Psoas muscle (tissue), 8 donors: Measurements from ENCODE around the gene PHF12. TPM values are rescaled to one million over a fixed set of nuclear protein-coding genes. Genes with fewer than 3 reads are reported as not detected.

Experiments used
- ATAC-seq, 4 donors: fragments of 200-7000 bp; cut with Tn5 transposase; one replicate each; pipeline ENCODE4 v1.9.1; 2020; ENCODE audit warnings: moderate library complexity in 3 of 4, mild to moderate bottlenecking in 2 of 4
- DNase-seq, 2 donors: peaks; one replicate each; pipeline ENCODE4 v3.0.0-alpha.2; 2020
- H3K27ac ChIP-seq: fragments of 200-600 bp; one replicate; pipeline ENCODE4 v1.8.0; 2022
- H3K27me3 ChIP-seq, 3 donors: fragments of 200-600 bp in 1 of 3; one replicate each; pipeline versions ENCODE4 v1.6.1 to v1.8.0; 2013 to 2022; ENCODE audit warnings: low read length in 2 of 3, mild to moderate bottlenecking in 2 of 3, moderate library complexity in 1 of 3; ENCODE audit not compliant: insufficient read depth in 3 of 3
- H3K36me3 ChIP-seq, 2 donors: fragments of 200-600 bp in 1 of 2; one replicate each; pipeline versions ENCODE4 v1.6.1 to v1.8.0; 2013 to 2022; ENCODE audit warnings: low read depth in 1 of 2, mild to moderate bottlenecking in 1 of 2, moderate library complexity in 1 of 2; ENCODE audit not compliant: insufficient read depth in 1 of 2
- H3K4me1 ChIP-seq: fragments of 200-600 bp; one replicate; pipeline ENCODE4 v1.8.0; 2022
- H3K4me3 ChIP-seq: fragments of 200-600 bp; one replicate; pipeline ENCODE4 v1.8.0; 2022; ENCODE audit warnings: mild to moderate bottlenecking
- H3K9me3 ChIP-seq: fragments of 200-600 bp; one replicate; pipeline ENCODE4 v1.8.0; 2022
- WGBS, 3 donors: extraction: QIAGEN DNeasy Blood & Tissue Kit; methylation state at CpG; one replicate each; pipeline versions ENCODE4 v1.1.6 to v1.1.7; 2013; 5-methylcytosine and 5-hydroxymethylcytosine counted together
- intact Hi-C, 2 donors: fragments of 100-400 bp; cut with DNase I; formaldehyde crosslinking; loops; one replicate each; pipeline versions ENCODE4 v1.11.0 to v1.14.2; 2022
- polyA plus RNA-seq, 3 donors: library from polyadenylated mRNA; stranded (reverse); fragments of 200-250 nt; gene quantifications; one replicate each; pipeline ENCODE4 v1.2.3, GENCODE V29; 2013
- total RNA-seq, 4 donors: library from RNA; stranded (reverse); fragmentation: NEBNext Ultra II Directional in 2 of 4; extraction: Animal tissue kit (Norgen Biotek cat#: 25700) in 2 of 4; gene quantifications; one replicate each; pipeline versions ENCODE4 v1.2.1 to v1.2.4, GENCODE V29; 2021 to 2023
- TF ChIP-seq, protein P1 (sequence below): fragments of 200-600 bp; IDR thresholded peaks from one replicate; pipeline ENCODE4 v1.8.0; 2022; ENCODE audit warnings: antibody characterized with exemption
- donor health status: healthy with polysubstance abuse.
- donor health status: DM: no; HTN: no; CAD: no; lungs with moderate emphysema.
- donor health status: Bipolar disorder and iron deficiency.
- donor health status: healthy.
- donor health status: DM: yes; HTN: yes; CAD: no.
- donor health status: DM: no; HTN: no; CAD: no.
- donor health status: DM: no; HTN: no; CAD: no.
- donor health status: DM: yes; HTN: yes; CAD: no.

Gene PHF12
- total and polyA plus RNA-seq, 7 donors, result 7.3 to 28.6 (median 22.3) TPM

DNA sequence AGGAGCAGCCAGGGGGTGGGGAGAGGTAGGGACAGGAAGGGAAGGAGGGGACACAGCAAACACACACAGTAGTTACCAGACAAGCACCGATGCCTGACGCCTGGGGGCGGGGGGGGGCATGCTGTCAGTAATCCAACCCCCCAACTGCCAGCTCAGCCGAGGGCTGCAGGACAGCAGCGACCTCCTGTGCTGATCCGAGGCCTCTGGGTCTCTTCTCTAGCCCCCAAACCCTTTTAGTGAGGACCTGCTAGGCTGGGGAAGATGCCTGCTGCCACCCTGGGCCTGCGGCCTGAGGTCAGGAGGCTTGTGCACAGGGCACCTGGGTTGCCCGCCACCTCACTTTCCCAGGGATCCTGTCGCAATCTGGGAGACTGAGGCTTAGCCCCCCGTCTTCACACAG is 65.4 kb downstream of the PHF12 start:
- 85 to 90% (median 85%) methylated on average over 10 of the region's 10 CpGs for WGBS, 3 donors
- TF ChIP-seq, protein P1, sequence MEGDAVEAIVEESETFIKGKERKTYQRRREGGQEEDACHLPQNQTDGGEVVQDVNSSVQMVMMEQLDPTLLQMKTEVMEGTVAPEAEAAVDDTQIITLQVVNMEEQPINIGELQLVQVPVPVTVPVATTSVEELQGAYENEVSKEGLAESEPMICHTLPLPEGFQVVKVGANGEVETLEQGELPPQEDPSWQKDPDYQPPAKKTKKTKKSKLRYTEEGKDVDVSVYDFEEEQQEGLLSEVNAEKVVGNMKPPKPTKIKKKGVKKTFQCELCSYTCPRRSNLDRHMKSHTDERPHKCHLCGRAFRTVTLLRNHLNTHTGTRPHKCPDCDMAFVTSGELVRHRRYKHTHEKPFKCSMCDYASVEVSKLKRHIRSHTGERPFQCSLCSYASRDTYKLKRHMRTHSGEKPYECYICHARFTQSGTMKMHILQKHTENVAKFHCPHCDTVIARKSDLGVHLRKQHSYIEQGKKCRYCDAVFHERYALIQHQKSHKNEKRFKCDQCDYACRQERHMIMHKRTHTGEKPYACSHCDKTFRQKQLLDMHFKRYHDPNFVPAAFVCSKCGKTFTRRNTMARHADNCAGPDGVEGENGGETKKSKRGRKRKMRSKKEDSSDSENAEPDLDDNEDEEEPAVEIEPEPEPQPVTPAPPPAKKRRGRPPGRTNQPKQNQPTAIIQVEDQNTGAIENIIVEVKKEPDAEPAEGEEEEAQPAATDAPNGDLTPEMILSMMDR, result no peak
- Histone ChIP-seq H3K27me3 (no peaks in the 10 kb centered on the region), H3K36me3 (peaks cover 5 to 63% of the 10 kb centered on the region in 2 donors), H3K9me3 (no peaks in the 10 kb centered on the region), H3K27ac (no peak overlapping the region), H3K4me1 (no peaks in the 10 kb centered on the region), H3K4me3 (no peak overlapping the region)
- no peak for ATAC-seq
- no peak for DNase-seq
- intact Hi-C loops, result no loop called here

DNA sequence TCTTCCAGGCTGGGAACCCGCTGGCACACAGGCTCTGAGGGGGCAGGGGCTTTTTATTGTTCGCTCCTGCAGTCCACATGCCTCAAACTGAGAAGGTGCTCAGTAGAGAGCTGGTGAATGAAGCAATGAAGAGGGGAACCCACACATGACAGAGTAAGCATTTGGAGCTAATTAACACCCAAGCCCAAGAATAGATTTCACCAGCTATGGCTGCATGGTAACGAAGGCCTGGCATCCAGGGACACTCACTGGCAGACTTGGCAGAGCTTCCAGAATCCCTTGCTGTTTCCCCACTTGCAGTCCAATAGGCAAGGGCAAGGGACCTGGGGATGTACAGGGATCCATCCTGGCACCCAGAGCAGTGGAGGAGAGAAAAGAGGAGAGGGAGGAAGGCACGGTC is 66.0 kb downstream of the PHF12 start:
- no peak overlapping the region for H3K27ac ChIP-seq
- intact Hi-C loops, result no loop called here
- no peaks in the 10 kb centered on the region for H3K9me3 ChIP-seq
- no peak for DNase-seq
- TF ChIP-seq, protein P1, result no peak
- H3K36me3 ChIP-seq, result peaks cover 5 to 69% of the 10 kb centered on the region in 2 donors
- no peaks in the 10 kb centered on the region for H3K4me1 ChIP-seq
- no peak overlapping the region for H3K4me3 ChIP-seq
- no peaks in the 10 kb centered on the region for H3K27me3 ChIP-seq
- WGBS, 3 donors, result 90 to 91% (median 90%) methylated on average over 4 of the region's 4 CpGs
- ATAC-seq, result no peak

DNA sequence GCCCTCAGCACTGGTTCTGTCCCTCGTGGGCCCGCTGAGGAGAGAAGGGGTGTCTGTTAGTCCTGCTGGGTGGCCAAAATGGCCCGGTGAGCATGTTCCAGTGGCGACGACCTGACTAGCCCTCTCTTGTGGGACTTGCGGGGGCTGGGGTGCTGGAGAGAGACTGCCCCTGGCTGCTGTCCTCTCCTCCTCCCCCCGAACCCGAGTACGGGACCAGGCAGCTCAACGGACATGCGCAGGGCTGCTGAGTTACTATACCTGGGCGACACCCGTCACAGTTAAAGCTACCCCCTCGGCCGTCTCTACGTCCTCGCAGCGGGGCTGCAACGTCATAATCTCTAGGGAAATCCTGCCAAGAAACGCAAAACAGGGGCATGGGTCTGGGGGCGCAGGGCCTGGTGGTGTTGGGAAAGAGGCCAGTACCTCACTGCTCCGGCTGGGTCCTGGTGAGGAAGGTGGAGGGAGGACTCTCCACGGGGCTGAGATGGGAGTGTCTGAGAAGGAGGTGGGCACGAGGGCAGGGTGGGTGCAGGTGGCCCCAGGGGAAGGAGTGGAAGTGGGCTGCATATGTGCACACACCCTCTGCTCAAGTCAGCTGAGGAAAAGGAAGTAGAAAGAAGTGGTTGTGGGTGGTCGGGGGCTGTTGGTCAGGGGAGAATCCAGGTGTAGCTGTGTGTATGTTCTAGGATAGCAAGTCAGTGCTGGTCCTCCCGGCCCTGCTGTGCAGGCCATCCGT is 67.2 kb downstream of the PHF12 start:
- no peak for ATAC-seq

DNA sequence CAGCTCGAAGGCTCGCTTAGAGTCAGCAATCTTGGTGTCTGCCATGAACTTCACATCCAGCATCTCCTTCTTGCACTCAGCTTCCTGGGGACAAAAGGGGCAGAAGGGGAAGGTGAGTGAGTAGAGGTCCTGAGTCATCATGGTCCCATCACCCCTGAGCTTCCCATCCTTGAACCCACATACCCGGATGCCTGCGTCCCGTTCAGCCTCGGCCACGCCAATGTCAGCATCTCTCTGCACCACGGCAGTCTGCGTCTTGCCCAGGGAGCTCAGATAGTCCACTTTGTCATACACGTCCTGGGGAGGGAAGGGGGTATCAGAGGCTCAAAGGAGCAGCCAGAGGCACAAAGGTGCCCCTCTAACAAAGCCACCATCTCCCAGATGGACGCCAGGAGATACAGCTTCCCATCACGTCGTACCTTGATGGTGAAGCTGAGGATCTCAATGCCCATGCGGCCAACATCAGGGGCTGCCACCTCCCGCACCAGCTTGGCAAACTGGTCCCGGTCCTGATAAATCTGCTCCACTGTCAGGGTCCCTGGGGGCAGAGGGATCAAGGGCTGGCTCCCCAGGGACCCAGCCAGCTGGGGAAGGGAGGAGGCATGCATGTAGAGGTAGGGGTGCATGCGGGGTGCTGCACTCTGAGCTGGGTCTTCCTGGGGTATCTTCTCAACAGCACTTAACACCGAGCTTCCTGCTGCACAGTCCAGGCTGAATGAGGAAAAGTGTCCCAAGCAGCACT is 69.0 kb downstream of the PHF12 start:
- ATAC-seq, result no peak

More for the DNA sequence above, 67.2 kb downstream of the PHF12 start:
- 87 to 91% (median 90%) methylated on average over 24 to 27 of the region's 27 CpGs for WGBS, 3 donors
- no peak overlapping the region for H3K4me3 ChIP-seq
- H3K27me3 ChIP-seq, result no peaks in the 10 kb centered on the region
- H3K27ac ChIP-seq, result no peak overlapping the region
- H3K4me1 ChIP-seq, result no peaks in the 10 kb centered on the region
- intact Hi-C loops, result no loop called here
- H3K9me3 ChIP-seq, result no peaks in the 10 kb centered on the region
- H3K36me3 ChIP-seq, result peaks cover 5 to 81% of the 10 kb centered on the region in 2 donors
- no peak for DNase-seq
- TF ChIP-seq, protein P1, result no peak

More for the DNA sequence above, 69.0 kb downstream of the PHF12 start:
- Histone ChIP-seq H3K4me1 (no peaks in the 10 kb centered on the region), H3K9me3 (no peaks in the 10 kb centered on the region), H3K27ac (no peak overlapping the region), H3K4me3 (no peak overlapping the region), H3K36me3 (peaks cover 5 to 80% of the 10 kb centered on the region in 2 donors), H3K27me3 (no peaks in the 10 kb centered on the region)
- TF ChIP-seq, protein P1, result no peak
- DNase-seq, result no peak
- intact Hi-C loops, result no loop called here
- 90 to 91% (median 90%) methylated on average over 18 of the region's 18 CpGs for WGBS, 3 donors
